ES-I3 (cell line): Measurements from ENCODE around the gene USP2.
"Not testable (repeated sequence)": the region's sequence is repeated elsewhere in the genome, so short reads cannot be mapped to it uniquely, and the experiment has no call there.

Source experiments
- H3K36me3 ChIP-seq: 2 replicates; pipeline ENCODE4 v1.6.1; 2013; ENCODE audit warnings: mild to moderate bottlenecking, low read length, control low read depth, moderate library complexity; ENCODE audit not compliant: insufficient read depth
- H3K4me1 ChIP-seq: 2 replicates; pipeline ENCODE4 v1.6.1; 2013; ENCODE audit warnings: mild to moderate bottlenecking, control low read depth, low read length; ENCODE audit not compliant: insufficient read depth
- H3K9ac ChIP-seq: 2 replicates; pipeline ENCODE4 v1.6.1; 2013; ENCODE audit warnings: low read depth, mild to moderate bottlenecking, low read length, moderate library complexity
- H3K9me3 ChIP-seq: 2 replicates; pipeline ENCODE4 v1.6.1; 2013; ENCODE audit warnings: mild to moderate bottlenecking, low read length, moderate library complexity; ENCODE audit not compliant: control insufficient read depth, insufficient read depth

The USP2 gene

GRCh38 chr11:119402470-119402869, 21.0 kb upstream of the USP2 start:
- no peaks in the 10 kb centered on the region; the same call in 1 of the 2 replicates for H3K9me3 ChIP-seq
- no peaks in the 10 kb centered on the region for H3K36me3 ChIP-seq
- no peak overlapping the region for H3K9ac ChIP-seq
- H3K4me1 ChIP-seq = no peaks in the 10 kb centered on the region

DNA sequence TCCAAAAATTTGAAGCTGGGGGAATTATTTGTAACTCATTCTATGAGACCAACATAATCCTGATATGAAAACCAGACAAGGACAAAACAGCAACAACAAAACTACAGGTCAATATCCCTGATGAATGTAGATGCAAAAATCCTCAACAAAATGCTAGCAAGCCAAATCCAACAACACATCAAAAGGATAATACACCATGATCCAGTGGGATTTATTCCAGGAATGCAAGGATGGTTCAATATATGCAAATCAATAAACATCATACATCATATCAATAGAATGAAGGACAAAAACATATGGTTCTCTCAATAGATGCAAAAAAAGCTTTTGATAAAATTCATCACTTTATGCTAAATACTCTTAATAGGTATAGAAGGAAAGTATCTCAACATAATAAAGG, 19.4 kb upstream of the USP2 start:
- Histone ChIP-seq H3K9ac (no peak overlapping the region), H3K9me3 (no peaks in the 10 kb centered on the region; the same call in 1 of the 2 replicates), H3K36me3 (no peaks in the 10 kb centered on the region), H3K4me1 (no peaks in the 10 kb centered on the region)

GRCh38 chr11:119397740-119398139, 16.2 kb upstream of the USP2 start:
- Histone ChIP-seq H3K36me3 (no peaks in the 10 kb centered on the region), H3K4me1 (0 out of 2 replicates have a peak, but pooled peaks cover 6% of the 10 kb centered on the region), H3K9me3 (no peaks in the 10 kb centered on the region; the same call in 1 of the 2 replicates), H3K9ac (no peak overlapping the region)

GRCh38 chr11:119396835-119397234, 15.3 kb upstream of the USP2 start:
- no peaks in the 10 kb centered on the region for H3K36me3 ChIP-seq
- 0 out of 2 replicates have a peak, but pooled peaks cover 6% of the 10 kb centered on the region for H3K4me1 ChIP-seq
- no peak overlapping the region for H3K9ac ChIP-seq
- H3K9me3 ChIP-seq = no peaks in the 10 kb centered on the region; the same call in 1 of the 2 replicates

DNA sequence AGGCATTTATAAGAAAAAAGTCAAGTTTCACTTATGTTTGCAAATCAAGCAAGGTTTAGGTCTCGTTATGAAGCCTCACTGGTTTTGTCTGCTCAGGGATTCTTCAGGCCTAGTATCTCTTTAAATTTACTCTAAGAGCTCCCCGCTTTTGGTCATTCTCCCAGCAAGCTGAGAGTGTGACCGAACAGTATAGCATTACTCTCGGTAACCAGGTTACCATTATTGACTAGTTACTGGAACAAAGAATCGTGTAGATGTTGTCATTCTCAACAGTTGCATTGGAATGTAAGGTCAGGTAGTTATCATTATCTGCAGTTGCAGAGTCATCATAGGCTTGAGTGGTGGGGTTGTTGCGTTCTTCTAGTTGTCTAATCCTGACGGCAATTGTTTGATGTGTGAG, 9.8 kb upstream of the USP2 start:
- Histone ChIP-seq H3K9ac (no peak overlapping the region), H3K4me1 (0 out of 2 replicates have a peak, but pooled peaks cover 6% of the 10 kb centered on the region), H3K36me3 (no peaks in the 10 kb centered on the region), H3K9me3 (no peaks in the 10 kb centered on the region)

GRCh38 chr11:119389611-119390254, 8.2 kb upstream of the USP2 start:
- 0 out of 2 replicates have a peak, but pooled peaks cover 2% of the 10 kb centered on the region for H3K4me1 ChIP-seq
- no peak overlapping the region for H3K9ac ChIP-seq
- no peaks in the 10 kb centered on the region for H3K36me3 ChIP-seq
- H3K9me3 ChIP-seq = no peaks in the 10 kb centered on the region

- Histone ChIP-seq H3K4me1 (no peaks in the 10 kb centered on the region), H3K9me3 (no peaks in the 10 kb centered on the region)
Measured at GRCh38 chr11:119388103-119388502, 6.6 kb upstream of the USP2 start.

DNA sequence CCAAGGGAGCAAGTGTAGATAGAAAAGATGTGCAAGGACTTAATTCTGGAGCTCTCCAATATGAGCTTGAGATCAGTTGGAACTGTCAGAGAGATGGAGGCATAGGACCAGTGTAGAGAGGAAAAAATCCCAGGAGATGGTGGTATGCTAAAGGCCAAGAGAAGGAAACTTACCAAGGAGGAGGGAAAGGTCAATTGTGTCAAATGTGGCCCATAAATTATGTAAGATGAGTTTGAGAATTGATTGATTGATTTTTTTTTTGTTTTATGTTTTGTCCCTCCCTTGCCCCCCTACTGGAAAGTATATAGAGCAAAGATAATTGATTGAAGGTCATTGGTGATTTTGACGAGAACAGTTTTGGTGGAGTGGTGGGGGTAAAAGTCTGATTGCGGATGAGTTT, 2.8 kb upstream of the USP2 start:
- Histone ChIP-seq H3K4me1 (no peaks in the 10 kb centered on the region; the same call in 1 of the 2 replicates), H3K9ac (no peak overlapping the region), H3K36me3 (no peaks in the 10 kb centered on the region), H3K9me3 (no peaks in the 10 kb centered on the region)

More at GRCh38 chr11:119388103-119388502, 6.6 kb upstream of the USP2 start:
- H3K36me3 ChIP-seq = no peaks in the 10 kb centered on the region
- no peak overlapping the region for H3K9ac ChIP-seq

GRCh38 chr11:119382513-119382912, 1.0 kb upstream of the USP2 start:
- H3K9ac ChIP-seq, H3K9me3 ChIP-seq, H3K36me3 ChIP-seq: not testable (repeated sequence)
- peaks cover 14% of the 10 kb centered on the region; the same call in 1 of the 2 replicates for H3K4me1 ChIP-seq

DNA sequence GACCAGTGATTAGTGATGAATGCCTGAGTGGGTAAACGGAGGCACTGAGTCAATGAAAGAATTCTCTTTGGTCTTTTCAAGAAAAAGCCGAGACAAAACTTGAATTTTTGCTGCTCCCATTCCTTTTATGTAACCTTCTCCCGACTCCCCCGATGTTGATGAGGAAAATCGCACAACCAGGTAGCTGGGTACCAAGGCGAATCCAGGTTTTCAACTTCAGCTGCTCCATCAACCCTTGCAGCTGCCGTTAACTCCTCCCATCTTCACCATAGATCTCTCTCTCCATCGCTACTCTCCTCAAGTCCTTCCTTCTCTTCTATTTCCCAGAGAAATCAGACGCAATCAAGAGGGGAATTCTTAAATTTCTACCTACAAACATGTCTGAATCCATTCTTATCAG, 611 bp upstream of the USP2 start:
- Histone ChIP-seq H3K9me3 (no peaks in the 10 kb centered on the region), H3K4me1 (peaks cover 16% of the 10 kb centered on the region; the same call in 1 of the 2 replicates), H3K9ac (peak overlapping the region; percentile 51; the same call in 1 of the 2 replicates), H3K36me3 (no peaks in the 10 kb centered on the region)

DNA sequence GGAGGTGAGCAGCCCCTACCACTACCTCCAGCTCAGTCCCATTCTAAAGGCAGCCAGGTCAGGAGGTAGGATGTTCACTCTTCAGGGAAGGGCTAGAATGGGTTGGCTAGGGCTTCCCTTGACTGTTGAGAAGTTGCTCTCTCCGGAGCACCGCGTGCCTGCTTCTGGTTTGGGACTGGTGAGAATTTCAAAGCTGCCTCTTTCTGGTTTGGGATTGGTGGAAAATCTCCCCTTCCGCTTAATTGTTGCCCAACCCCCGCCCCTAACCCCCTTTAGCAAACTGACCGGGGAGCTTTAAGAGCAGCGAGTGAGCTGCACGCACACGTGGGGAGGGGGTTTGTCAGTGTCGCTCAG, 686 bp downstream of the USP2 start:
- Histone ChIP-seq H3K4me1 (peaks cover 26% of the 10 kb centered on the region), H3K36me3 (no peaks in the 10 kb centered on the region), H3K9ac (peak overlapping the region; percentile 51; the same call in 1 of the 2 replicates), H3K9me3 (no peaks in the 10 kb centered on the region)

GRCh38 chr11:119380160-119380826, 1.2 kb downstream of the USP2 start:
- H3K36me3 ChIP-seq = no peaks in the 10 kb centered on the region
- peaks cover 31% of the 10 kb centered on the region for H3K4me1 ChIP-seq
- no peaks in the 10 kb centered on the region for H3K9me3 ChIP-seq
- H3K9ac ChIP-seq = no peak overlapping the region

DNA sequence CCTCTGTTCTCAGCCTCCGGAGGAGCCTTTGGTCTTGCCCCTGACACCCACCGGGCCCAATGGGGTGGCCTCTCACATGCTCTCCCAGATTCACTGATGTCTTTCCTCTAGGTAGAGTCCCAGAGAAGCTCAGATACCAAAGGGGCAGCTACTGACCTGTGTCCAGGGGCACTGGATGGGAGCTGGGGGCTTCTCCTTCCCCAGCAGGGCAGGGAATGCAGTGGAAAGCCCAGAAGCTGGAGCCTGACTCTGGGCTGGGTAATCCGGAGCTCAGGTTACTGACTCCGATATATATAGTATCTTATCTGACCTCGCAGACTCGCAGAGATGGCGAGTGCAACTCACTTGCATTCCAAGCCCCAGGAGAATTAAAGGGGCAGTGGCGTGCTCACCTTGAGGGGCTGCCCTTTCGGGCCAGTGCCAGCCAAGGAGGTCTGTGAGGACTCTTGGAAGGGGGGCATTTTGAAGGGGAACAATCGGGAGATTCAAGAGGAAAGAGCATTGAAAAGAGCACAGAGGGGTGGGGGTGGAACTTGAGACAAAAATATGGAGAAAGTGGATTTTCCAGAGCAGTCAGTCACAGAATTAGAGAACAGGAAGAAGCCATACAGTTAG, 2.5 kb downstream of the USP2 start:
- H3K36me3 ChIP-seq = no peaks in the 10 kb centered on the region
- H3K9me3 ChIP-seq = no peaks in the 10 kb centered on the region
- no peak overlapping the region for H3K9ac ChIP-seq
- peaks cover 41% of the 10 kb centered on the region for H3K4me1 ChIP-seq

DNA sequence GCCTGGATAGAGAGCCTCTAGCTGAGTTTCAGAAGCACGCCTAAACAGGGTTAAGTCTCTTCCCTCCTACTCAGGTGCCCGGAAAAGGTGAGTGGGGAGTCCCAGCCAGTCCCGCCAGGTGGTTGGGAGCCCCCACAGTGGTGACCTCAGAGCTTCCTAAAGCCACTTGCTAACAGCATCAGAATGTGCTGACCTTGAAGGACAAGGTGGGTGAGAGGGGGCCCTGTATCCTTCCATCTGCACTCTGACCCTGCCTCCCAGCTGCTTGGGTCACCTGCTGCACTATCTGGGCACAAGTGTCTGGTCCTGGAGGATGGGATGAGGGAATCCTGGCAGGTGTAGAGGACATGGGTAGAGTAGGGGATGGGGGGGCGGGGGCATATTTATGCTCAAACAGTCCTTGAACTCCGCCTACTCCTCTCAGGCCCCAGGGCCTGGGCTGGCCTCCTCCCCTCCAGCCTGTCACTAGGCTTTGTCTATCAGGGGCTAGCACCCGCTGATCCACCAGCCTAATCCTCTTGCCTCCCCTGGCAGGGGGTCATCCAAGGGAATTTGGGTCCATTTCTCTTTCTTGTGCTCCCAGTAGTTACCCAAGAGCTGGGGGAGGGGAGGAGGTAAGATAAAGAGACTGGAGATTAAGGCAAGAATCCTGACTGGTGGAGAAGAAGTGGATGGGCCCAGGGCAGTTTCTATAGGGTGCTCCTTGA, 3.4 kb downstream of the USP2 start:
- H3K36me3 ChIP-seq = no peaks in the 10 kb centered on the region
- no peak overlapping the region for H3K9ac ChIP-seq
- peaks cover 41% of the 10 kb centered on the region for H3K4me1 ChIP-seq

More for the DNA sequence above, 3.4 kb downstream of the USP2 start:
- H3K9me3 ChIP-seq = no peaks in the 10 kb centered on the region
